SK-N-SH (cell line): ENCODE results near the gene APOLD1.

ENCODE experiments used
- CHD2 ChIP-seq: fragments of 150-350 bp; IDR thresholded peaks from 2 replicates; pipeline ENCODE4 v1.6.1; 2018; ENCODE audit warnings: low read length; ENCODE audit not compliant: partially characterized antibody
- JUND ChIP-seq: IDR thresholded peaks from 2 replicates; pipeline ENCODE4 v1.4.0; 2012
- MXI1 ChIP-seq: IDR thresholded peaks from 2 replicates; pipeline ENCODE4 v1.6.1; 2012; ENCODE audit warnings: mild to moderate bottlenecking, low read depth, low read length, improper control_type of control experiment
- POLR2AphosphoS5 ChIP-seq: IDR thresholded peaks from 2 replicates; pipeline ENCODE4 v1.6.1; 2012; ENCODE audit warnings: low read depth, low read length
- SMC3 ChIP-seq: IDR thresholded peaks from 2 replicates; pipeline ENCODE4 v1.6.1; 2012; ENCODE audit warnings: low read depth, low read length, improper control_type of control experiment
- TF ChIP-seq, protein P1 (sequence below): IDR thresholded peaks from 2 replicates; pipeline ENCODE4 v1.4.0; 2012; ENCODE audit warnings: low read depth, borderline replicate concordance
- TF ChIP-seq, protein P2 (sequence below): IDR thresholded peaks from 2 replicates; pipeline ENCODE4 v1.6.1; 2012; ENCODE audit warnings: mild to moderate bottlenecking, low read depth, low read length, moderate library complexity

DNA sequence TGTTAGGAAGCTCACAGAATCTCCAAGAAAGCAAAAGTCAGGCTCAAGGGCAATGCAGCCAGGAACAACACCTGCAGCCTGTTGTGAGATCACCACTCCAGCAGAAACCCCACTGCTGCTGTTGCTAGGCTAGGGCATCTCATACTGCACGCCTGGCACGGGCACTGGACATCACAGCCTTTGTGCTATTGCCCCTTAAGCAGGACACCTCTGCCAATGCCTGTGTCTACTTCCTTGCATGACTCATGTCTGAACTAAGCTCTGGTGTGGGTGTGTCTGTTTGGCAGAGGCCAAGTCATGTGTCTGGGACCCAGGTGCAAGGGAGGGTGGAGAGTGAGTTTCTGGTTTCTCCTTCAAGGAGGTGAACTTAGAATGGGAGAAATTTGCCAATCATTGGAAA lies 17.7 kb downstream of the APOLD1 start:
- TF ChIP-seq, protein P1, sequence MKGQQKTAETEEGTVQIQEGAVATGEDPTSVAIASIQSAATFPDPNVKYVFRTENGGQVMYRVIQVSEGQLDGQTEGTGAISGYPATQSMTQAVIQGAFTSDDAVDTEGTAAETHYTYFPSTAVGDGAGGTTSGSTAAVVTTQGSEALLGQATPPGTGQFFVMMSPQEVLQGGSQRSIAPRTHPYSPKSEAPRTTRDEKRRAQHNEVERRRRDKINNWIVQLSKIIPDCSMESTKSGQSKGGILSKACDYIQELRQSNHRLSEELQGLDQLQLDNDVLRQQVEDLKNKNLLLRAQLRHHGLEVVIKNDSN = peak; percentile 55; the same call in 1 of the 2 replicates
- TF ChIP-seq POLR2AphosphoS5 (peak; percentile 29; the same call in 1 of the 2 replicates), JUND (peak; percentile 74), MXI1 (no peak), SMC3 (no peak), CHD2 (no peak)
- TF ChIP-seq, protein P2, sequence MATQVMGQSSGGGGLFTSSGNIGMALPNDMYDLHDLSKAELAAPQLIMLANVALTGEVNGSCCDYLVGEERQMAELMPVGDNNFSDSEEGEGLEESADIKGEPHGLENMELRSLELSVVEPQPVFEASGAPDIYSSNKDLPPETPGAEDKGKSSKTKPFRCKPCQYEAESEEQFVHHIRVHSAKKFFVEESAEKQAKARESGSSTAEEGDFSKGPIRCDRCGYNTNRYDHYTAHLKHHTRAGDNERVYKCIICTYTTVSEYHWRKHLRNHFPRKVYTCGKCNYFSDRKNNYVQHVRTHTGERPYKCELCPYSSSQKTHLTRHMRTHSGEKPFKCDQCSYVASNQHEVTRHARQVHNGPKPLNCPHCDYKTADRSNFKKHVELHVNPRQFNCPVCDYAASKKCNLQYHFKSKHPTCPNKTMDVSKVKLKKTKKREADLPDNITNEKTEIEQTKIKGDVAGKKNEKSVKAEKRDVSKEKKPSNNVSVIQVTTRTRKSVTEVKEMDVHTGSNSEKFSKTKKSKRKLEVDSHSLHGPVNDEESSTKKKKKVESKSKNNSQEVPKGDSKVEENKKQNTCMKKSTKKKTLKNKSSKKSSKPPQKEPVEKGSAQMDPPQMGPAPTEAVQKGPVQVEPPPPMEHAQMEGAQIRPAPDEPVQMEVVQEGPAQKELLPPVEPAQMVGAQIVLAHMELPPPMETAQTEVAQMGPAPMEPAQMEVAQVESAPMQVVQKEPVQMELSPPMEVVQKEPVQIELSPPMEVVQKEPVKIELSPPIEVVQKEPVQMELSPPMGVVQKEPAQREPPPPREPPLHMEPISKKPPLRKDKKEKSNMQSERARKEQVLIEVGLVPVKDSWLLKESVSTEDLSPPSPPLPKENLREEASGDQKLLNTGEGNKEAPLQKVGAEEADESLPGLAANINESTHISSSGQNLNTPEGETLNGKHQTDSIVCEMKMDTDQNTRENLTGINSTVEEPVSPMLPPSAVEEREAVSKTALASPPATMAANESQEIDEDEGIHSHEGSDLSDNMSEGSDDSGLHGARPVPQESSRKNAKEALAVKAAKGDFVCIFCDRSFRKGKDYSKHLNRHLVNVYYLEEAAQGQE = no peak
